GM23248 (cell line): ENCODE data around the gene LDLRAD4. TPM values are rescaled to one million over a fixed set of nuclear protein-coding genes. Genes with fewer than 3 reads are reported as not detected.

Experiments used
- DNase-seq: peaks from one replicate; pipeline ENCODE4 v3.0.0-alpha.2; 2015
- H2AFZ ChIP-seq: fragments of 200-600 bp; sonication (generic); 2 replicates; pipeline ENCODE4 v1.6.1; 2016; ENCODE audit warnings: antibody characterized with exemption
- H3F3A ChIP-seq: fragments of 200-600 bp; sonication (generic); 2 replicates; pipeline ENCODE4 v1.6.1; 2016; ENCODE audit warnings: mild to moderate bottlenecking, antibody characterized with exemption, mixed run types; ENCODE audit not compliant: insufficient read depth
- H3K27ac ChIP-seq: fragments of 200-600 bp; sonication (generic); 2 replicates; pipeline ENCODE4 v1.5.1; 2016; ENCODE audit warnings: mild to moderate bottlenecking
- H3K27me3 ChIP-seq: fragments of 200-600 bp; sonication (generic); replicated peaks from 2 replicates; pipeline ENCODE4 v1.6.1; 2016; ENCODE audit warnings: mild to moderate bottlenecking; ENCODE audit not compliant: insufficient read depth
- H3K36me3 ChIP-seq: fragments of 200-600 bp; sonication (generic); 2 replicates; pipeline ENCODE4 v1.6.1; 2016; ENCODE audit warnings: low read depth, mild to moderate bottlenecking
- H3K4me1 ChIP-seq: fragments of 200-600 bp; sonication (generic); 2 replicates; pipeline ENCODE4 v1.6.1; 2016; ENCODE audit warnings: mild to moderate bottlenecking; ENCODE audit not compliant: insufficient read depth
- H3K4me2 ChIP-seq: fragments of 200-600 bp; sonication (generic); one replicate; pipeline ENCODE4 v1.6.1; 2016; ENCODE audit warnings: mild to moderate bottlenecking; ENCODE audit not compliant: unreplicated experiment
- H3K4me3 ChIP-seq: fragments of 200-600 bp; sonication (generic); 2 replicates; pipeline ENCODE4 v1.5.1; 2016; ENCODE audit warnings: mild to moderate bottlenecking
- H3K79me2 ChIP-seq: fragments of 200-600 bp; sonication (generic); 2 replicates; pipeline ENCODE4 v1.6.1; 2016; ENCODE audit warnings: mild to moderate bottlenecking; ENCODE audit not compliant: insufficient read depth
- H3K9ac ChIP-seq: fragments of 200-600 bp; sonication (generic); 2 replicates; pipeline ENCODE4 v1.6.1; 2016; ENCODE audit warnings: mild to moderate bottlenecking
- H3K9me2 ChIP-seq: fragments of 200-600 bp; sonication (generic); 2 replicates; pipeline ENCODE4 v1.6.1; 2016; ENCODE audit warnings: mixed run types, mild to moderate bottlenecking, moderate library complexity; ENCODE audit not compliant: insufficient read depth
- H3K9me3 ChIP-seq: fragments of 200-600 bp; sonication (generic); one replicate; pipeline ENCODE4 v1.6.1; 2017; ENCODE audit warnings: low read depth
- H4K20me1 ChIP-seq: fragments of 200-600 bp; sonication (generic); 2 replicates; pipeline ENCODE4 v1.6.0; 2016; ENCODE audit not compliant: insufficient read depth
- EZH2 ChIP-seq: fragments of 200-600 bp; sonication (generic); IDR thresholded peaks from 2 replicates; pipeline ENCODE4 v1.6.1; 2018; ENCODE audit warnings: antibody characterized with exemption, mild to moderate bottlenecking; ENCODE audit not compliant: insufficient read depth, poor library complexity, severe bottlenecking
- EZH2phosphoT487 ChIP-seq: fragments of 200-600 bp; sonication (generic); IDR thresholded peaks from 2 replicates; pipeline ENCODE4 v1.6.1; 2018; ENCODE audit warnings: antibody characterized with exemption, moderate library complexity, mild to moderate bottlenecking, low read depth; ENCODE audit not compliant: insufficient read depth
- WGBS, 2 experiments: methylation state at CpG; one replicate each; pipeline ENCODE4 v1.1.6; 2015 to 2017; ENCODE audit warnings: low lambda C conversion rate in 2 of 2, low coverage in 1 of 2; ENCODE audit errors: missing lambda C conversion rate in 2 of 2; 5-methylcytosine and 5-hydroxymethylcytosine counted together
- in situ Hi-C: fragments of 300-500 bp; cut with MboI; formaldehyde crosslinking; loops from 2 replicates; pipeline ENCODE4 v1.15.0; 2020
- polyA plus RNA-seq: library from polyadenylated mRNA; unstranded; fragments of >200 nt; fragmentation: Nextera tagmentation; extraction: Ambion mirVana; gene quantifications from 2 replicates; pipeline ENCODE4 v1.2.1, GENCODE V29; 2016
- total RNA-seq: library from RNA; depleted of rRNA; stranded (reverse); fragments of >200 nt; shearing (Covaris generic); gene quantifications from 2 replicates; pipeline ENCODE4 v1.2.3, GENCODE V29; 2014

The LDLRAD4 gene
- total and polyA plus RNA-seq, 2 experiments from 2014 or later = not detected

- Histone ChIP-seq H3K27ac (no peak overlapping the region), H3K9ac (no peak overlapping the region), H3K4me3 (no peak overlapping the region), H3K4me1 (no peaks in the 10 kb centered on the region), H3K27me3 (no peaks in the 10 kb centered on the region), H3K36me3 (no peaks in the 10 kb centered on the region), H3K9me2 (no peaks in the 10 kb centered on the region), H4K20me1 (no peaks in the 10 kb centered on the region), H3K79me2 (no peaks in the 10 kb centered on the region), H3K9me3 (no peaks in the 10 kb centered on the region), H2AFZ (no peak overlapping the region), H3K4me2 (no peak overlapping the region), H3F3A (no peaks in the 10 kb centered on the region)
- DNase-seq = no peak
- TF ChIP-seq EZH2 (no peak), EZH2phosphoT487 (no peak)
- in situ Hi-C loops = no loop called here
- WGBS, 2 experiments = 64 to 68% methylated on average over 3 of the region's 3 CpGs
Observed at GRCh38 chr18:13416848-13417247, 198.3 kb downstream of the LDLRAD4 start.

GRCh38 chr18:13418013-13418710 is 199.6 kb downstream of the LDLRAD4 start:
- H3K4me3 ChIP-seq = no peak overlapping the region
- no peaks in the 10 kb centered on the region for H3K36me3 ChIP-seq
- DNase-seq = no peak
- H3F3A ChIP-seq = no peaks in the 10 kb centered on the region
- no peaks in the 10 kb centered on the region for H3K27me3 ChIP-seq
- no peak overlapping the region for H3K4me2 ChIP-seq
- H3K9me3 ChIP-seq = no peaks in the 10 kb centered on the region
- H3K79me2 ChIP-seq = no peaks in the 10 kb centered on the region
- no peak overlapping the region for H3K9ac ChIP-seq
- no peak overlapping the region for H3K27ac ChIP-seq
- no peaks in the 10 kb centered on the region for H3K4me1 ChIP-seq
- 57 to 62% methylated on average over 8 to 11 of the region's 11 CpGs for WGBS, 2 experiments
- H4K20me1 ChIP-seq = no peaks in the 10 kb centered on the region
- no peaks in the 10 kb centered on the region for H3K9me2 ChIP-seq
- in situ Hi-C loops = no loop called here
- H2AFZ ChIP-seq = no peak overlapping the region
- TF ChIP-seq EZH2phosphoT487 (no peak), EZH2 (no peak)

- Histone ChIP-seq H3K9ac (no peak overlapping the region), H3K9me3 (no peaks in the 10 kb centered on the region), H3K9me2 (no peaks in the 10 kb centered on the region), H3K4me2 (no peak overlapping the region), H3K79me2 (no peaks in the 10 kb centered on the region), H3K27me3 (no peaks in the 10 kb centered on the region), H3K36me3 (no peaks in the 10 kb centered on the region), H3K27ac (no peak overlapping the region), H4K20me1 (no peaks in the 10 kb centered on the region), H3K4me3 (no peak overlapping the region), H2AFZ (no peak overlapping the region), H3F3A (no peaks in the 10 kb centered on the region), H3K4me1 (no peaks in the 10 kb centered on the region)
- no peak for DNase-seq
- WGBS, 2 experiments = 72 to 79% methylated on average over 19 of the region's 19 CpGs
- in situ Hi-C loops = no loop called here
- TF ChIP-seq EZH2phosphoT487 (no peak), EZH2 (no peak)
Observed at GRCh38 chr18:13420969-13421686, 202.6 kb downstream of the LDLRAD4 start.

- 67 to 73% methylated on average over 5 of the region's 5 CpGs for WGBS, 2 experiments
- H2AFZ ChIP-seq = no peak overlapping the region
- H3K79me2 ChIP-seq = no peaks in the 10 kb centered on the region
- H3K27me3 ChIP-seq = no peaks in the 10 kb centered on the region
- in situ Hi-C loops = no loop called here
- TF ChIP-seq EZH2phosphoT487 (no peak), EZH2 (no peak)
- H3K9ac ChIP-seq = no peak overlapping the region
- no peak for DNase-seq
- H3K4me1 ChIP-seq = no peaks in the 10 kb centered on the region
- no peaks in the 10 kb centered on the region for H3K9me3 ChIP-seq
- H3K27ac ChIP-seq = no peak overlapping the region
- H3K4me2 ChIP-seq = no peak overlapping the region
- H3K9me2 ChIP-seq = no peaks in the 10 kb centered on the region
- H4K20me1 ChIP-seq = no peaks in the 10 kb centered on the region
- H3K4me3 ChIP-seq = no peak overlapping the region
- H3K36me3 ChIP-seq = no peaks in the 10 kb centered on the region
- no peaks in the 10 kb centered on the region for H3F3A ChIP-seq
Observed at GRCh38 chr18:13422541-13423147, 204.1 kb downstream of the LDLRAD4 start.
